Esophagus squamous epithelium (tissue), 4 donors: ENCODE measurements around the gene CDC42EP2.

Experiments
- POLR2A ChIP-seq, 4 donors: fragments of 450-650 bp; IDR thresholded peaks; one replicate each; pipeline ENCODE4 v1.6.1; 2017; ENCODE audit warnings: antibody characterized with exemption in 4 of 4, mild to moderate bottlenecking in 4 of 4, moderate library complexity in 3 of 4
- TF ChIP-seq, protein P1 (sequence below), 6 experiments: fragments of 450-650 bp in 4 of 6; fragments of 200-600 bp in 2 of 6; sonication (generic) in 2 of 6; IDR thresholded peaks; one replicate each; pipeline ENCODE4 v1.5.1; 2016 to 2019; ENCODE audit warnings: antibody characterized with exemption in 6 of 6, mild to moderate bottlenecking in 4 of 6, moderate library complexity in 4 of 6

DNA sequence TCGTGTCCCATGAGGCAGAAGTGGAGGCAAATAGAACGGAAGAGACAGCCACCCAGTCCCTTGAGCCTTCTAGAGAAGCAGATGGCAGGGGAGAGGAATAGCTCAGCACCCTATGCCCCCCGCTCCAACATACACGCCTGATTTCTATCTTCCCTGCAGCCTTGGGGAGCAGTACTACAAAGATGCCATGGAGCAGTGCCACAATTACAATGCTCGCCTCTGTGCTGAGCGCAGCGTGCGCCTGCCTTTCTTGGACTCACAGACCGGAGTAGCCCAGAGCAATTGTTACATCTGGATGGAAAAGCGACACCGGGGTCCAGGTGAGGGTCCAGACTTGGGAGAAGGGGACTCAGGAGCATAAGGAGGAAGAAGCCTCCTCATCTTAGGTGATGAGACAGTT is 25.6 kb downstream of the CDC42EP2 start:
- TF ChIP-seq, protein P1, sequence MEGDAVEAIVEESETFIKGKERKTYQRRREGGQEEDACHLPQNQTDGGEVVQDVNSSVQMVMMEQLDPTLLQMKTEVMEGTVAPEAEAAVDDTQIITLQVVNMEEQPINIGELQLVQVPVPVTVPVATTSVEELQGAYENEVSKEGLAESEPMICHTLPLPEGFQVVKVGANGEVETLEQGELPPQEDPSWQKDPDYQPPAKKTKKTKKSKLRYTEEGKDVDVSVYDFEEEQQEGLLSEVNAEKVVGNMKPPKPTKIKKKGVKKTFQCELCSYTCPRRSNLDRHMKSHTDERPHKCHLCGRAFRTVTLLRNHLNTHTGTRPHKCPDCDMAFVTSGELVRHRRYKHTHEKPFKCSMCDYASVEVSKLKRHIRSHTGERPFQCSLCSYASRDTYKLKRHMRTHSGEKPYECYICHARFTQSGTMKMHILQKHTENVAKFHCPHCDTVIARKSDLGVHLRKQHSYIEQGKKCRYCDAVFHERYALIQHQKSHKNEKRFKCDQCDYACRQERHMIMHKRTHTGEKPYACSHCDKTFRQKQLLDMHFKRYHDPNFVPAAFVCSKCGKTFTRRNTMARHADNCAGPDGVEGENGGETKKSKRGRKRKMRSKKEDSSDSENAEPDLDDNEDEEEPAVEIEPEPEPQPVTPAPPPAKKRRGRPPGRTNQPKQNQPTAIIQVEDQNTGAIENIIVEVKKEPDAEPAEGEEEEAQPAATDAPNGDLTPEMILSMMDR (IDR thresholded peaks at IDR 0.05), result no peak
- no peak for TF ChIP-seq POLR2A (IDR thresholded peaks at IDR 0.05)
